Panc1 (cell line): ENCODE measurements around the gene CYP1A2. TPM values are rescaled to one million over a fixed set of nuclear protein-coding genes. Genes with fewer than 3 reads are reported as not detected.

ENCODE experiments used
- ATAC-seq: fragments of 200-7000 bp; cut with Tn5 transposase; 2 replicates; pipeline ENCODE4 v1.9.1; 2020; ENCODE audit warnings: mild to moderate bottlenecking, moderate library complexity
- BruUV-seq: library from RNA; stranded (reverse); fragments of 400-500 nt; replicated peaks from 2 replicates; lab custom pipeline; 2021; lab: Mats Ljungman, UMichigan
- CTCF ChIA-PET: fragments of 300-600 bp; sonication (Branson Sonifier 250); formaldehyde crosslinking; loops from one replicate; lab custom pipeline; 2022; ENCODE audit warnings: antibody characterized with exemption; lab: Charles Lee
- POLR2A ChIA-PET: fragments of 300-600 bp; sonication (Branson Sonifier 250); formaldehyde crosslinking; loops from one replicate; lab custom pipeline; 2022; ENCODE audit warnings: antibody characterized with exemption; lab: Charles Lee
- DNase-seq: peaks from one replicate; pipeline ENCODE4 v3.0.0-alpha.2; 2010; ENCODE audit warnings: low read depth, low spot score
- H3K27ac ChIP-seq: 2 replicates; pipeline ENCODE4 v1.5.1; 2011; ENCODE audit warnings: mild to moderate bottlenecking, low read length, inconsistent platforms
- H3K27me3 ChIP-seq: fragments of 200-500 bp; sonication (Bioruptor generic); 2 replicates; pipeline ENCODE4 v1.6.0; 2014; ENCODE audit warnings: low read length, inconsistent platforms; ENCODE audit not compliant: control insufficient read depth, insufficient read depth
- H3K36me3 ChIP-seq: fragments of 200-500 bp; sonication (Bioruptor generic); 2 replicates; pipeline ENCODE4 v1.5.1; 2014; ENCODE audit warnings: inconsistent platforms, mild to moderate bottlenecking, low read length, moderate library complexity; ENCODE audit not compliant: control insufficient read depth, insufficient read depth
- H3K4me1 ChIP-seq: 2 replicates; pipeline ENCODE4 v1.5.1; 2011; ENCODE audit warnings: inconsistent platforms, mild to moderate bottlenecking, low read length, moderate library complexity; ENCODE audit not compliant: control insufficient read depth, insufficient read depth
- H3K4me3 ChIP-seq, 2 experiments: 2 replicates each; pipeline ENCODE4 v1.5.1; 2011 to 2012; ENCODE audit warnings: low read depth in 2 of 2, low read length in 2 of 2, mild to moderate bottlenecking in 2 of 2, inconsistent platforms in 1 of 2, moderate library complexity in 1 of 2
- H3K9me3 ChIP-seq: fragments of 200-500 bp; sonication (Bioruptor generic); 2 replicates; pipeline ENCODE4 v1.5.1; 2014; ENCODE audit warnings: low read depth, mild to moderate bottlenecking, inconsistent platforms, low read length, moderate library complexity; ENCODE audit not compliant: control insufficient read depth, insufficient read depth
- POLR2AphosphoS5 ChIP-seq: IDR thresholded peaks from 2 replicates; pipeline ENCODE4 v1.6.1; 2012; ENCODE audit warnings: mild to moderate bottlenecking, low read depth, low read length, moderate library complexity
- REST ChIP-seq, 2 experiments: IDR thresholded peaks; 2 replicates each; pipeline ENCODE4 v1.6.1; 2011 to 2012; ENCODE audit warnings: low read depth in 2 of 2, control low read depth in 1 of 2, low read length in 1 of 2, mild to moderate bottlenecking in 1 of 2, moderate library complexity in 1 of 2; ENCODE audit not compliant: insufficient read depth in 1 of 2
- SIN3A ChIP-seq: IDR thresholded peaks from 2 replicates; pipeline ENCODE4 v1.6.1; 2012; ENCODE audit warnings: low read depth, mild to moderate bottlenecking, low read length, moderate library complexity, borderline replicate concordance; ENCODE audit not compliant: insufficient read depth
- TCF7L2 ChIP-seq: IDR thresholded peaks from 2 replicates; pipeline ENCODE4 v1.6.1; 2011; ENCODE audit warnings: mild to moderate bottlenecking, low read depth, low read length, inconsistent platforms
- in situ Hi-C: cut with HindIII; loops from 2 replicates; pipeline ENCODE4 v1.10.0; 2016; ENCODE audit warnings: low sequenced_read_pairs, low pct_unique_long_range_greater_than_20kb
- intact Hi-C: fragments of 100-400 bp; cut with micrococcal nuclease; formaldehyde crosslinking; loops from one replicate; pipeline ENCODE4 v1.10.0; 2022; ENCODE audit not compliant: unreplicated experiment
- total RNA-seq: library from RNA; stranded (reverse); gene quantifications from one replicate; pipeline ENCODE4 v1.2.1, GENCODE V29; 2021; ENCODE audit not compliant: unreplicated experiment
- TF ChIP-seq, protein P1 (sequence below): fragments of 450-650 bp; IDR thresholded peaks from 2 replicates; pipeline ENCODE4 v1.5.1; 2017; ENCODE audit warnings: mild to moderate bottlenecking

CYP1A2 gene
- total RNA-seq, 1 experiment from 2014 or later = not detected

DNA sequence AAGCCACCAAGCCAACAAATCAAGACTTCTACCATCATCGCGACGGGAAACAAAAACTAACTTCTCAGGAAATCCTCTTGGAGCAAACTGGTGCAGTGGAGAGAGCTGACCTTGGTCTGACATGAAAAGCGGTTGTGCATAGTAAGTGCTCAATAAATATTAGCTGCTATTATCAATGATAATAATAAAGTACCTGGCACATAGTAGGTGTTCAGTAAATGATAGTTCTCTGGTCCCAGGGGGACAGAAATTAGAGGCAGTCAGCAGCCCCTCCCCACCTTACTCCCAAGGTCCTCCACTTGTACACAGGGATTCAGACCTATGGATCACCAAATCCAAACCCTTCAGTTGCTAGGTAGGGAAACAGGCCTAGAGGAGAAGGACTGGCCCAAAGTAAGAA is 27.2 kb downstream of the CYP1A2 start:
- ChIA-PET POLR2A (no interaction called here), CTCF (no interaction called here)
- no peak for DNase-seq
- no peak overlapping the region for H3K4me3 ChIP-seq
- intact Hi-C loops (loop anchor here (10.0 kb wide), 2 partner anchors 59 to 179 kb away; partner anchors contain the start of gene RPP25), in situ Hi-C loops (no loop called here)
- H3K4me1 ChIP-seq = peaks cover 20% of the 10 kb centered on the region
- no peaks in the 10 kb centered on the region for H3K36me3 ChIP-seq
- no peak overlapping the region for H3K27ac ChIP-seq
- no peaks in the 10 kb centered on the region for H3K27me3 ChIP-seq
- TF ChIP-seq POLR2AphosphoS5 (no peak), TCF7L2 (no peak), REST (IDR thresholded peaks at IDR 0.05; ENCODE audit: insufficient read depth in 1 of 2, low read depth in 2 of 2, low read length in 1 of 2) (no peak), SIN3A (no peak)
- TF ChIP-seq, protein P1, sequence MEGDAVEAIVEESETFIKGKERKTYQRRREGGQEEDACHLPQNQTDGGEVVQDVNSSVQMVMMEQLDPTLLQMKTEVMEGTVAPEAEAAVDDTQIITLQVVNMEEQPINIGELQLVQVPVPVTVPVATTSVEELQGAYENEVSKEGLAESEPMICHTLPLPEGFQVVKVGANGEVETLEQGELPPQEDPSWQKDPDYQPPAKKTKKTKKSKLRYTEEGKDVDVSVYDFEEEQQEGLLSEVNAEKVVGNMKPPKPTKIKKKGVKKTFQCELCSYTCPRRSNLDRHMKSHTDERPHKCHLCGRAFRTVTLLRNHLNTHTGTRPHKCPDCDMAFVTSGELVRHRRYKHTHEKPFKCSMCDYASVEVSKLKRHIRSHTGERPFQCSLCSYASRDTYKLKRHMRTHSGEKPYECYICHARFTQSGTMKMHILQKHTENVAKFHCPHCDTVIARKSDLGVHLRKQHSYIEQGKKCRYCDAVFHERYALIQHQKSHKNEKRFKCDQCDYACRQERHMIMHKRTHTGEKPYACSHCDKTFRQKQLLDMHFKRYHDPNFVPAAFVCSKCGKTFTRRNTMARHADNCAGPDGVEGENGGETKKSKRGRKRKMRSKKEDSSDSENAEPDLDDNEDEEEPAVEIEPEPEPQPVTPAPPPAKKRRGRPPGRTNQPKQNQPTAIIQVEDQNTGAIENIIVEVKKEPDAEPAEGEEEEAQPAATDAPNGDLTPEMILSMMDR = no peak
- ATAC-seq = no peak
- BruUV-seq = no TSS peak
- no peaks in the 10 kb centered on the region for H3K9me3 ChIP-seq

- ChIA-PET POLR2A (no interaction called here), CTCF (interaction anchor here (0.5 to 1.3 kb wide), 3 partner anchors 10 to 156 kb away, joined by 3 to 4 read pairs (median 3); no protein-coding TSS in a partner anchor)
- intact Hi-C loops = loop anchor here (10.0 kb wide), 2 partner anchors 58 to 178 kb away; partner anchors contain the start of gene RPP25
- no peaks in the 10 kb centered on the region for H3K36me3 ChIP-seq
- peaks cover 25% of the 10 kb centered on the region for H3K4me1 ChIP-seq
- H3K27ac ChIP-seq = no peak overlapping the region
- no TSS peak for BruUV-seq
- no peak for DNase-seq
- ATAC-seq = no peak
- TF ChIP-seq TCF7L2 = no peak
- no peak for TF ChIP-seq REST (IDR thresholded peaks at IDR 0.05; ENCODE audit: insufficient read depth in 1 of 2, low read depth in 2 of 2, low read length in 1 of 2)
- TF ChIP-seq POLR2AphosphoS5 = no peak
- TF ChIP-seq, protein P1 = no peak
- TF ChIP-seq SIN3A = no peak
- no peaks in the 10 kb centered on the region for H3K27me3 ChIP-seq
- in situ Hi-C loops = no loop called here
- no peaks in the 10 kb centered on the region for H3K9me3 ChIP-seq
- no peak overlapping the region for H3K4me3 ChIP-seq
Observed at GRCh38 chr15:74776821-74777768, 28.4 kb downstream of the CYP1A2 start.
